SKM-1 (cell line): ENCODE data around the gene APBA2.

Experiments used
- DNase-seq: peaks from one replicate; lab custom pipeline; 2025; ENCODE audit not compliant: unreplicated experiment; lab: John Stamatoyannopoulos, UW

APBA2 gene

DNA sequence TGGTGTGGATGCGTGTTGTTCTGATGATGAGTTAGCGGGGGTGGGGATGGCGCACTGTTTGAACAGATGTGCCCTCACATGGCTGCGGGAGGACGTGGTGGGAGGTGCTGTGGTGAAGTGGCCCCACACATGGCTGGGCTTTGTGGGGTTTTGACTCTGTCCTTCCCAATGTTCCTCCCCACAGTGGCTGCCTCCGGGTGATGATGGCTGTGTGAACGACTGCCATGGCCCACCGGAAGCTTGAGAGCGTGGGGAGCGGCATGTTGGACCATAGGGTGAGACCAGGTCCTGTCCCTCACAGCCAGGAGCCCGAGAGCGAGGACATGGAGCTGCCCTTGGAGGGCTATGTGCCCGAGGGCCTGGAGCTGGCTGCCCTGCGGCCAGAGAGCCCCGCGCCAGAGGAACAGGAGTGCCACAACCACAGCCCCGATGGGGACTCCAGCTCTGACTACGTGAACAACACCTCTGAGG lies 167.9 kb downstream of the APBA2 start:
- no peak for DNase-seq

DNA sequence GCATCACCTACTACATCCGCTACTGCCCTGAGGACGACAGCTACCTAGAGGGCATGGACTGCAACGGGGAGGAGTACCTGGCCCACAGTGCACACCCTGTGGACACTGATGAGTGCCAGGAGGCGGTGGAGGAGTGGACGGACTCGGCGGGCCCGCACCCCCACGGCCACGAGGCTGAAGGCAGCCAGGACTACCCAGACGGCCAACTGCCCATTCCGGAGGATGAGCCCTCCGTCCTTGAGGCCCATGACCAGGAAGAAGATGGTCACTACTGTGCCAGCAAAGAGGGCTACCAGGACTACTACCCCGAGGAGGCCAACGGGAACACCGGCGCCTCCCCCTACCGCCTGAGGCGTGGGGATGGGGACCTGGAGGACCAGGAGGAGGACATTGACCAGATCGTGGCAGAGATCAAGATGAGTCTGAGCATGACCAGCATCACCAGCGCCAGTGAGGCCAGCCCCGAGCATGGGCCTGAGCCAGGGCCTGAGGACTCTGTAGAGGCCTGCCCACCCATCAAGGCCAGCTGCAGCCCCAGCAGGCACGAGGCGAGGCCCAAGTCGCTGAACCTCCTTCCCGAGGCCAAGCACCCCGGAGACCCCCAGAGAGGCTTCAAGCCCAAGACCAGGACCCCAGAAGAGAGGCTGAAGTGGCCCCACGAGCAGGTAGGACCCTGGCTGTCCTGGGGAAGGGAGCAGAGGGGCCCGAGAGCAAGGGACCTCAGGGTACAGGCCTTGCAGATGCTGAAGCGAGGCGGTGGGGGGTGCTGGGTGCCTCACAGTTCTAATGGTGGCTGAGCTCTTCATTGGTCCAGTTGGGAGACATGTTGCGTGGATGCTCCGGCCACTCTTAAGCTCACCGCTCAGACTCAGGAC lies 168.6 kb downstream of the APBA2 start:
- DNase-seq, result no peak

DNA sequence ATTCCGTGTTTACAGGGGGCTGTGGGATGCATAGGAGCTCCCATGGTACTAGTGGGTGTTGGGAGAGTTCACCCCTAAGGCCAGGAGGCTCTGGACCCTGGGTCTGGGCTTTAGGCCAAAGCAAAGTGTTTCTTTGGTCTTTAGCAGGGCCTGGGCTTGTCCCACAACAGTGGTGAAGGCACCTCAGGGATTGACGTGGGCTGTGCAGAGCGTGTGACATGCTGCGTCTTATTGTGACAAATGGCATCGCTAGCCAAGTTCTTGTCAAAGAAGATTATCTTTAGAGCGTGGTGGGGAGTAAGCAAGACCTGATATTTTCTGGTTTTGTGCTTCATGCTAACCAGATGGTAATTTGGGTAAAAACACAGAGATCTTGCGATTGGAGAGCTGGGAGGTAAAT lies 170.1 kb downstream of the APBA2 start:
- DNase-seq, result no peak

DNA sequence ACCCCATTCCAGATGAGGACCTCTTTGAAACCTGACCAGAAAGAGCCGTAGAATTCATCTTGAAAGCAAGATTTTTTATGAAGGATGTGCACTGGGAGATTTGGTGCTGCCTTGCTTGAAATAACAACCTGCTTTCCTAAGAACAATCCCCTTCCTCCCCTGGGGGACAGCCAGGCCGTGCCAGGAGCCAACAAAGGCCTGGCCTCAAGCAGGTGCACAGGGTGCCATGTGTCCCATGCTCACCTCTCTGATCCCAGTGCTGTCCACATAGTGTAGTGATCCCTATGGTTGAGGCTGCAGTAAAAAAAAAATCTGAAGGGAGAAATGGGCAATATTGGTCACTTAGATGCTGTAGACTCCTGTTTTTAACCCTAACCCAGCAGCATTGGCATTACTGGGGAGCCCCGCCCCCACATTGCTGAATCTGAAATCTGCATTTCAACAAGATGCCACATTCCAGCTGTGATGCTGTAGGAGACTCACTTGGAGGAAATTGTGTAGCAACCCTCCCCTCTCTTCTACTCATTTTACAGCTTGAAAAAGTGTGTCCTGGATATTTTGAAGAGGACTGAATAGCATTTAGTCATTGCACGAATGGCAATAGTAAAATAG lies 171.2 kb downstream of the APBA2 start:
- no peak for DNase-seq

DNA sequence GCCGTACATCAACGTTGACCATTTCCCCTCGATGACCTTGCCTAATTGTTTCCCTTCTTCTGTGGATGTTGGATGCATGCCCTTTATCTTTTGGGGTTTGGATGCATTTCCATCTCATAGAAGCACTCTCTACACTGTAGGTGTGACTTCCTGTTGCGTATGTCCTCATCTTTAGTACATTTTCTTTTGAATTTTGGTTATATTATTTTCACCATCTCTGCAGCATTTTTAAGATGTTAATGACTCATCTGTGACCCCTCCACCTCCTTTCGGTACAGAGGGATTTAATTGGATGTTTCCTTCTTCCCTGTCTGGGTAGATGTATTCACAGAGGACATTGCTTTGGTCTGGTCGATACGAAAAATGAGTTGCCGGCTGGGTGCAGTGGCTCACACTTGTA lies 172.1 kb downstream of the APBA2 start:
- DNase-seq, result no peak

- no peak for DNase-seq
Measured at GRCh38 chr15:29058903-29059539, 173.2 kb downstream of the APBA2 start.

DNA sequence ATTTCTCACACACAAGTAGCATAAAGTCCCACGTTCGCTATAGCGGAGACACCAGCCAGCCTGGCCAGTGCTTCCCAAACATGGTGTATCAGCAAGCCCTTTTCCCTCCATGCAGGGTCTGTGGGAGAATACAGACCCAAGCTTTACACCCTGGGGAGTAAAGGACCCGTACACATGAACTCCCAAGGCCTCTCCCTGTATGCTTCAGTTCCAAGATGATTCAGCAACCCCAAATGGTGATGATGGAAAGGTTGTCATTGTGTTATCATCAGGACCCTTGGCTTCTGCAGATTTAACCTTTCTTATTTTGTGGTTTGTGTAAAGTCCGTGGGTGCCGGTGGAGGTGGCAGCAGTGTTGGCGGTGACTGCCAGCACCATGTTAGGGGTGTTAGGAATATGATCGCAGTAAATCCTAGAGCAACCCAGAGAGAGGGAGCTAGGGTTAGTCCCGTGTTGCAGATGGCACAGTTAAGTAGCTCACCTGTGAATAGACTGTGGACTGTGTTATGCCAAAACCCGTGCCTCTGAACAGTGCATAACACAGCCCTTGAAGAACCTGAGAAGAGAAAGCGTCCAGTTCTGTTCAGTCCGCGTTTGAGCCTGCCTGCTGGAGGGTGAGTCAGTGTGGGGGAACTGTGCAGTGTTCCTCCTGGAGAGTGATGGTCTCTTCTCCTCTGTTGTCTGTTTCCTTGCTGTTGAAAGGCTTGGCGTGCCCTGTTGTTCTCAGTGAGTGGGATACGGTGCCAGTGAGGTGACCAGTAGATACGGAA lies 174.3 kb downstream of the APBA2 start:
- DNase-seq, result no peak

DNA sequence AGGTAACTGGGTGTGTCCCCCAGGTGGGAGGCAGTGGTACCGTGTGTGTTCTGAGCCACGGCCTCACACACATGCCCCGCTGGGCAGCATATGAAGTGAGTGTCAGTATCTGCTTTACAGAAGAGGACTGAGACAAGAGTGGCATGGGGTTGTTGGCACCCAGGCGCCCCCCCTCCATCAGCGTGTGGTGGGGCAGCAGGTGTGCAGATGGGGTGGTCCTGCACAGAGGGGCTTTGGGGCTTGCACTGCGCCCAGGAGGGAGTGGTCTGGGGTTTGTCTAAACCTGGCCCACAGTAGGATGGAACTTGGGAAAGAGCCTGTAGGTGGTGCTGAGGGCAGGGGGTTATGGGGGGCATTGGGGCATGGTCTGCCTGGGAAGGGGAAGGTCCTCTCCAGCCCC lies 176.0 kb downstream of the APBA2 start:
- no peak for DNase-seq

DNA sequence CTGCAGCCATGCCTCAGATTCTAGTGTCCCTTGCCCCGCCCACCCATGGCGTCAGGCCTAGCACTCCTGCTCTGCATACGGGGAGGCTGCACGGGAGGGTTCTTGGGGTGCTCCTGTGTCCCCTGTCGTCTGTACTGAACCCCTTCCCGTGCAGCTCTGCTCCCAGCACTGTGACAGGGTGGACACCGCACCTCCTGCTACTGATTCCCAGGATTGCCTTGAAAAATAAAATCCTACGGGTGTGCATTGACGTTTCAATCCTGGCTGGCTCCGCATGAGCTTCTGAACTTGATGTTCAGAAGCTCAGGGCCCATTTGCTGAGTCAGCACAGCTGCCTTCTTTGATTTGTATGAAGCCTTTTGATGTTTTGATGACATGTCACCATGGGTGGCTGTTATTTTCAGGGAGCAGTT lies 176.4 kb downstream of the APBA2 start:
- no peak for DNase-seq

- no peak for DNase-seq
Measured at GRCh38 chr15:29062626-29063025, 176.9 kb downstream of the APBA2 start.

DNA sequence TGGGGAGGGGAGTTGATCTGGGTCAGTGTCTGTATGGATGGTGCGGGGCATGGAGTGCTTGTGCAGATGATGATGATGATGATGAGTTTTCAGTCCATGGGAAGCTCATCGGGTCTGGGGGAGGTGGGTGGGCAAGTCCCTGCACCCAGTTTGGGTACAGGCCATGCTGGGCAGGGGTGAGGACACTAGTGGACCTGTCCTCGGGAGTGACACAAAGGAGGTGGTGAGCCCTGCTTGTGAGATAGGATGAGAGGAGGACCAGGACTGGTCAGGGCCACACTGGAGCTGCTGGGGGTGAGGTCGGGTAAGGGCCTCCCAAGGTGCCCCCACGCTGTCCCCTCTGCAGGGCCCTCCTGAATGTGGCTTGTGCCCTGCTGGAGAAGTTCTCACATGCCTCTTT lies 177.9 kb downstream of the APBA2 start:
- no peak for DNase-seq

GRCh38 chr15:29064290-29064689 lies 178.5 kb downstream of the APBA2 start:
- no peak for DNase-seq

GRCh38 chr15:29064731-29065130 lies 179.0 kb downstream of the APBA2 start:
- no peak for DNase-seq

DNA sequence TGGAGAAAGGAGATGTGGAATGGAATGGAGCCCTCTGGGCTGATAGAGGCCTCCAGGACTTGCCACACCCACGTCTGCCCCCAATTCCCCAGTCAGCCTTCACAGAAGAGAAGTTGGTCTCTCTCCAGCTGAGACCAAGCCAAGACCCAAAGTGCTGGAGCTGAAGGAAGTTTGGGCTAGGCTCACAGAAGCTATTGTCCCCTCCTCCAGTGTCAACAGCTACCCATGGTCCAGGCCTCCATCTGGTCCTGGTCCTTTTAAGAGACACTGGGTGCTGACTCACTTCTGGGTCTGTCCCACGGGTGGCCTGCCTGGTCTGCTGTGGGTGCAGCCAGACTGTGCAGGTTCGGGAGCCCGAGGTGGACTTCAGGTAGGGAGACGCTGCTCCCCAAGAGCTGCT lies 179.8 kb downstream of the APBA2 start:
- no peak for DNase-seq

DNA sequence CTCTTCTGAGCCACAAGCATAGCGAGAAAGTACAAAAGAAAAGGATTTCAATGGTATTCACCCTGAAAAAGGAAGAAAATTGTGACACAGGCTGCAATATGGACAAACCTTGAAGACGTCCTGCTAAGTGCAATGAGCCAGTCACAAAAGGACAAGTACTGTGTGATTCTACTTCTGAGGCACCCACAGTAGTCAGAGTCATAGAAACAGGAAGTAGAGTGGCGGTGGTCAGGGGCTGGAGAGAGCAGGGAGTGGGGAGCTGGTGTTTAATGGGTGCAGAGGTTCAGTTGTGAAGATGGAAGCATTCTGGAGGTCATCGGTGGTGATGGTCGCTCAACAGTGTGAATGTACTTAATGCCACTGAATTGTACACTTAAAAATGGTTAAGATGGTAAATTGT lies 180.5 kb downstream of the APBA2 start:
- DNase-seq, result no peak

DNA sequence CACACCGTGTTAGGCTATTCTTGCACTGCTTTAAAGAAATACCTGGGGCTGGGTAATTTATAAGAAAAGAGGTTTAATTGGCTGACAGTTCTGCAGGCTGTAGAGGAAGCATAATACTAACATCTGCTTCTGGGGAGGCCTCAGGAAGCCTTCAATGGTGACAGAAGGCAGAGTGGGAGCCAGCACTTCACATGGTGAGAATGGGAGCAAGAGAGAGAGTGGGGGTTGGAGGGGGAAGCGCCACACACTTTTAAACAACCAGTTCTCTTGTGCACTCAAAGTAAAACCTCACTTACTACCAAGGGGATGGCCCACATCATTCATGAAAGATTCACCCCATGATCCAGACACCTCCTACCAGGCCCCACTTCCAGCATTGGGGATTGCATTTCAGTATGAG lies 181.1 kb downstream of the APBA2 start:
- DNase-seq, result no peak

DNA sequence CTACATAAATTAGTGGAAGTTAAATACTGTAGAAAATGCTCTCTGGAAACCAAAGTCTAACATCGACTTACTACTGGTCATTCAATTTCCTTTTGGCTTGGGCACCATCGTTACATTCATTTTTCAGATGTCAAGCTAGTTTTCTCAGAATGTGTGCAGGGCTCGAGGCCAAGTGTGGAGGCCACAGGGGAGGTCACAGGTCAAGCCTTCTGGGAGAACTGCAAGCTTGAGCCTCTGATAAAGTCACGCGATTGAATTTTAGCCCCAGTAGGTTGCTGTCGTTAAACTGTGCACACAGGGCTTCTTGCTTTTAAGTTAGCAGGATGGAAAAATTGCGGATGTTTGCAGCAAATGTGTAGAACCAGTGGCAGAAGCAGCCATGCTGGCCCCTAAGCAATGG lies 182.2 kb downstream of the APBA2 start:
- DNase-seq, result no peak

DNA sequence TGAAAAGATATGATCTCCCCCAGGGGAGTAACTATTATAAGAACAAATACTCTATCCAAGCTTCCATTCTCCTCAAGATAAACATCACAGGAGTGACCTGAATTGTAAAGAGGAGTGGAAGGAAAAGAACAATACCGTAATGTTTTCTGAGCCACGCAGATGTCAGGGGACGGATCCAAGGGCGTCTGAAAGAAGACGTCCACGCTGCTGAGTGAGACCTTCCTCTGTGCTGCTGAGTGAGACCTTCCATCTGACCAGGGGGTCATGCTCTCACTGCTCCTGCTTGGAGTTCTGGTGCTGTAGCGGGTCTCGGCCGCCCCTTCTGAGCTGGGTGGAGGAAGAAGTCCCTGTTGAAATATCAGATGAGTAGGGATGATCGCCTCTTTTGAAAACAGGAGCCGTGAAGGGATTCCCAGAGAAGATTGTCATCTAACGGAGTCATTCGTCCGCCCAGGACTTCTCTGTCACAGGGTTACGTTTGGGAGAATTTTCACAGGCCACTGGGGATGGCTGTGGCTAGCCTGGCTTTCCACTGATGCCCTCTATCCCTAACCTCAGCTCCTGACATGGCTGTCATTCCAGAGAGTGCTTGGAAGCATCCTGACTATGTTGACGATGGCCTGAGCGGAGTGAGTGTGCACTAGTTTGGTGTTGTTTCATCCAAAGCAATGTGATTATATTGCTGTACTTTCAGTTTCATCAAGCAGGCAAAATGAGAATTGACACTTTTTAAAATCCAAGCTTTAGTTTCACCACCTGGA lies 184.9 kb downstream of the APBA2 start:
- no peak for DNase-seq

GRCh38 chr15:29071232-29071881 lies 185.6 kb downstream of the APBA2 start:
- DNase-seq, result no peak

GRCh38 chr15:29071882-29072273 lies 186.1 kb downstream of the APBA2 start:
- DNase-seq, result no peak
